ENCODE results near the gene WFS1.

The WFS1 gene

GRCh38 chr4:6324461-6324998 lies 54.9 kb downstream of the WFS1 start:
- no peak for DNase-seq (ENCODE audit: low read depth in 2 of 2)

- no peak for DNase-seq (ENCODE audit: low read depth in 2 of 2)
These were observed 55.5 kb downstream of the WFS1 start for GRCh38 chr4:6324999-6325787.

- no peak for DNase-seq (ENCODE audit: low read depth in 2 of 2)
These were observed 56.2 kb downstream of the WFS1 start for GRCh38 chr4:6325788-6326290.

GRCh38 chr4:6326312-6327060 lies 56.8 kb downstream of the WFS1 start:
- DNase-seq (ENCODE audit: low read depth in 2 of 2): no peak

- peak; percentile 57 for DNase-seq (ENCODE audit: low read depth in 2 of 2)
These were observed 57.7 kb downstream of the WFS1 start for GRCh38 chr4:6327220-6327917.

GRCh38 chr4:6328526-6328925 lies 58.9 kb downstream of the WFS1 start:
- no peak for DNase-seq (ENCODE audit: low read depth in 2 of 2)

- no peak for DNase-seq (ENCODE audit: low read depth in 2 of 2)
These were observed 60.1 kb downstream of the WFS1 start for GRCh38 chr4:6329478-6330383.

- no peak for DNase-seq (ENCODE audit: low read depth in 2 of 2)
These were observed 60.7 kb downstream of the WFS1 start for GRCh38 chr4:6330384-6330767.

- DNase-seq (ENCODE audit: low read depth in 2 of 2): no peak
These were observed 61.4 kb downstream of the WFS1 start for GRCh38 chr4:6331018-6331417.

GRCh38 chr4:6331468-6331867 lies 61.8 kb downstream of the WFS1 start:
- DNase-seq (ENCODE audit: low read depth in 2 of 2): no peak

GRCh38 chr4:6332042-6332668 lies 62.5 kb downstream of the WFS1 start:
- no peak for DNase-seq (ENCODE audit: low read depth in 2 of 2)

- no peak for DNase-seq (ENCODE audit: low read depth in 2 of 2)
These were observed 63.0 kb downstream of the WFS1 start for GRCh38 chr4:6332669-6333050.

- DNase-seq (ENCODE audit: low read depth in 2 of 2): no peak
These were observed 63.9 kb downstream of the WFS1 start for GRCh38 chr4:6333301-6334202.

- no peak for DNase-seq (ENCODE audit: low read depth in 2 of 2)
These were observed 64.7 kb downstream of the WFS1 start for GRCh38 chr4:6334203-6334887.

- no peak for DNase-seq (ENCODE audit: low read depth in 2 of 2)
These were observed 65.5 kb downstream of the WFS1 start for GRCh38 chr4:6335040-6335590.

- no peak for DNase-seq (ENCODE audit: low read depth in 2 of 2)
These were observed 66.5 kb downstream of the WFS1 start for GRCh38 chr4:6336166-6336565.

- DNase-seq (ENCODE audit: low read depth in 2 of 2): no peak
These were observed 67.8 kb downstream of the WFS1 start for GRCh38 chr4:6337331-6337935.

Measured in stimulated activated CD8-positive, alpha-beta memory T cell treated with anti-CD3 and anti-CD28 coated beads, Interleukin-7, amount 100 ng/mL, for 4 hours (primary cell).